Embryonic facial prominence (tissue), 1 donor: Measurements from ENCODE around the gene TOR4A.
"Not testable (repeated sequence)": the region's sequence is repeated elsewhere in the genome, so short reads cannot be mapped to it uniquely, and the experiment has no call there.

Source experiments
- DNase-seq: peaks from one replicate; pipeline ENCODE4 v3.0.0-alpha.2; 2016; ENCODE audit errors: extremely low spot score

TOR4A gene

DNA sequence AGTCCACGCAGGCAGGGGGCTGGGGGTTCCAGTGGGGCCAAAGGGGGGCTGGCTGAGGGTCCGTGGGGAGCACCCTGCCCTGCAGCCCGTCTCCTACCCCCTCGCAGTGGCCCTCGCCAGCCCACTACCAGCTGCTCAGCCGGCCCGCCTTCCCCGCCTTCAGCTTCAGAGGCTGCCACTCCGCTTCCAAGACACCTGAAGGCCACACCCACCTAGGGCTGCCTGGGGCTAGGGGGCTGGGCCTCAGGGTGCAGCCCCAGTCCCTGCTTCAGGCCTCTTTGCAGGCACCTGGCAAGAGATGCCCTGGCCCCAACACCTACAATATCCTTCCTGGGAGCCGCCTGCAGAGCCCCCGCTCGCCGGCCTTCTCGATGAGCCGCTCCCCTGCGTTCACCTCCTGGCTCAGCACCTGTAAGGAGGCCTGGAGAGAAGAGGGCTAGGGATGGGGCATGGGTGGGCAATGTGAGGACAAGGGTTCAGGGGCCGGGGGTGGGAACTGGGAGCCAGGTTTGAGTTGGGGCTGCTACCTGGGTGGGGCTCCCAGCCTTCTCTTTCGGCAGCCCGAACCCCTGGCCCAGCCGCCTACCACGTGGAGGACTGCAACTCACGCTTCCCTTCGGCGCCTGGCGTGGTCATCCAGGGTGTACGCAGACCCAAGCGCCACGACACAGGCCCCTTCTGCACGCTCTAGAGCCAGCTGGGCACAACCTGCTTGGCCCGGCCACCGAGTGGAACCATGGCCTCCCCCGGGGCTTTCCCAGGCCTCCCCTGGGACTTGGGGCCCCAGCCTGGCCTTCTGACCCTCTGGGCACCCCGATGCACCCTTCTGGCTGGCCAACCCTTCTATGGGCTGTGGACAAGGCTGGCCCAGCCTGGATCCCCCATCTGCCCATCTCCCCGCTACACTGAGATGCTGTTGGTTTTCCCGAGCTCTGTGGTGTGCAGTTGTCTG is 24.7 kb upstream of the TOR4A start:
- no peak for DNase-seq

DNA sequence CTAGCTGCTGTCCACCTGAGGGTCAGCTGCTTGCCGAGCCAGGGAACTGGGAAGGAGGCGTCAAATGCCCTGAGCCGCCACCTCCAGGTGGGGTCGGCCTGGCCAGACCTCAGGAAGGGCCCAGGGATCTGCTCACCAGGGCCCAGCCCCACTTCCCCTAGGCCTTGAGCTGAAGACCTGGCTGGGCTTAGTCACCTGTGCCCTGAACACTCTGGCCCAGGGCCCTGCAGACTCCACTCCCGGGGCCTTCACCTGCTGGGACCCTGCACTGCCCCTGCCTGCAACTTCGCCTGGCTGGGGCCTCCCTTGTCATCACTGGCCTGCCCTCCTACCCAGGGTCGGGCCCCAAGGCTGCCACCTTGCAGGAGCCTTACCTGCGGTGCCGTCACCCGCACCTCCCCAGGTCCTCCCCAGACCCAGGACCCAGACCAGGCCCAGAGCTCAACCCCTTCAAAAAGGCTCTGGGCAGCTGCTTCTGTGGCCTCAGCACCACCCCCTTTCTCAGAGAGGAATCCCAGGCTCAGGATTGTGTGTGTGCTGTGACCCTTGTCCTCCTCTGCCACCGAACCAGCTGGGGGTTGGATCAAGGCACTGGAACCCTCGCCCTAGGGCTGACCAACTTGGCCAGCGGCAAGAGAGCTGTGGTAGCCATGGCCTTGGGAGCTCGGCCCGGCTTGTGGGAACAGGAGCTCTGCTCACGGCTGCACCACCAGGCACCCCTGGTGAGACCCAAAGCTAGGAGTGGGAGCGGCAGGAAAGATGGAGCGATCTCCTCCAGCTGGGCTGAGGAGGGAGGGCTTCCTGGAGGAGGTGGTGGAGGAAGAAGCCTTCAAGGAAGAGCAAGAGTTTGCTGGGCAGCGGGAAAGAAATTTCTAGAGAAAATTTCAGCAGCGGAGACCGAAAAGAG is 23.6 kb upstream of the TOR4A start:
- no peak for DNase-seq

DNA sequence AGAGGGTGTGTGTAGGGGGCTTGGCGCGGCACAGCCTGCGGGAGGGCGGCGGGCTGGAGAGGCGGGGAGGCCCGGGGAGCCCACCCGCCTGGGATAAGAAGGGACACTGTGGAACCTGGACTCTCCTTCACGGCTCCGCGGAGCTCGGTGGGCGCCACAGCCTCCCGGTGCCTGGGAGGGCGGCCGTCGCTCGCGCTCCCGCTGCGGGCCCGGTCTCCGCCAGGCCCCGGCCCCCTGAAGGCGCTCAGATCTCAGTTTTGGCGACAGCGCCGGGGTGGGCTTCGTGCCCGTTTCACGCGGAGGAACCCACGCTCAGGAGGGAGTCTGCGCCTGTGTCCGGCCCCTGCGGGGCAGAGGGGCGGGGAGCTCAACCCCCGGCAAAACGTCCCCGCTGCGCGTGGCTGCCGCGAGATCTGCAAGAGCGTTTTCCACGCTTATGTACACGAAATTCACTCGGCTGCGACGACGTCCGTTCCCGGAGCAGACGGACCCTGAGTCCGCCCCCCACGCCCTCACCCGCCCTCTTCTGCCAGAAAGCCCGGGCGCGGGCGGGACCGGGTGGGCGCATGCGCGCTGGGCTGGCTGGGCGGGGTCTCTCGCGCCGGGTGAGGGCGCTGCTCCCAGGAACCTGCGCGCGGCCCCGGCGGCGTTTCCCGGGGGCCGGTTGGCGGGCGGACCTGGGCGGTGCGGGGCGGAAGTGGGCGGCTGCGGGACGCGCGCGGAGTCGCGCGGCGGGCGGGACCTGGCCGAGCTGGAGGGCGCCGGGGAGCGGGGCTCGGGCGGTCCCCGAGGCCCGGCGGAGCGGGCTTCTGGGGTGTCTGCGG is 22.7 kb upstream of the TOR4A start, which contains the start of gene NELFB:
Gene NELFB (plus strand): TSS at position 704 of the 824 bp plus-strand sequence.
- DNase-seq, result peak; percentile 64

- no peak for DNase-seq
Observed at GRCh38 chr9:137255448-137256114, 21.9 kb upstream of the TOR4A start.

GRCh38 chr9:137256362-137256761 is 21.2 kb upstream of the TOR4A start:
- no peak for DNase-seq

DNA sequence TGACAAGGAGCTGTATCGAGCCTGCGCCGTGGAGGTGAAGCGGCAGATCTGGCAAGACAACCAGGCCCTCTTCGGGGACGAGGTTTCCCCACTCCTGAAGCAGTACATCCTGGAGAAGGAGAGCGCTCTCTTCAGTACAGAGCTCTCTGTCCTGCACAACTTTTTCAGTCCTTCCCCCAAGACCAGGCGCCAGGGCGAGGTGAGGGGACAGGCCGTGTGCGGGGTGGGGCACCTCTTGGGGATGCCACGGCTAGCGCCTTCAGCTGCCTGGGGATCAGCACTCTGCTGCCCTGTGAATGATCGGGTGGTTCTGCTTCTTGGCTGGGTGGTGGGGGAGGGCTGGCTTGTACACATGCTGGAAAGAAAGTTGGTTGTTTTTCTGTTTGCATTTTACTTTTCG is 20.7 kb upstream of the TOR4A start:
- no peak for DNase-seq

- not testable (repeated sequence) for DNase-seq
Observed at GRCh38 chr9:137262173-137262908, 15.2 kb upstream of the TOR4A start.

DNA sequence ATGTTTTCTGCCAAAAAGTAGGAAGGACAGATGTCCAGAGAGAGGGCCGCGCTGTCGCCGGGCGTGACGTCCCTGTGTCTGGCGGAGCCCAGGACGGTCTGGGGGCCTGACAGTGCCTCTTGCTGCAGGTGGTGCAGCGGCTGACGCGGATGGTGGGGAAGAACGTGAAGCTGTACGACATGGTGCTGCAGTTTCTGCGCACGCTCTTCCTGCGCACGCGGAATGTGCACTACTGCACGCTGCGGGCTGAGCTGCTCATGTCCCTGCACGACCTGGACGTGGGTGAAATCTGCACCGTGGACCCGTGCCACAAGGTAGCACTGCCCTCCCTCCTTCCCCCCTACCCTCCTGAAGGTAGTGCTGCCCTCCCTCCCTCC is 14.6 kb upstream of the TOR4A start:
- no peak for DNase-seq

- DNase-seq, result no peak
Observed at GRCh38 chr9:137263506-137263905, 14.0 kb upstream of the TOR4A start.

DNA sequence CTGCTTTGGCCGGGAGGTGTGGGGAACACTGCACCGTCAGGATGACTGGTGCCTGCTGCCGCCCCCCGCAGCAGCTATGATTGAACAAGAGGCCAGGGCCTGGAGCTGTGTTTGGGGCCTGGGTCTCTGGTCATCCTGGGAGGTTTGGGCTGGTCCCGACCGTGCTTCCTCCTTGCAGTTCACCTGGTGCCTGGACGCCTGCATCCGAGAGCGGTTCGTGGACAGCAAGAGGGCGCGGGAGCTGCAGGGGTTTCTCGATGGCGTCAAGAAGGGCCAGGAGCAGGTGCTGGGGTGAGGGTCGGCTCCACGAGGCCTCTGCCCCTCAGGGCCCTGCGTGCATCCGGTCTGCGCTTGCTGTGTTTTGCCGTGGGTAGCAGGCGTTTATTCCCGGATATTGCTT is 13.5 kb upstream of the TOR4A start:
- no peak for DNase-seq

DNA sequence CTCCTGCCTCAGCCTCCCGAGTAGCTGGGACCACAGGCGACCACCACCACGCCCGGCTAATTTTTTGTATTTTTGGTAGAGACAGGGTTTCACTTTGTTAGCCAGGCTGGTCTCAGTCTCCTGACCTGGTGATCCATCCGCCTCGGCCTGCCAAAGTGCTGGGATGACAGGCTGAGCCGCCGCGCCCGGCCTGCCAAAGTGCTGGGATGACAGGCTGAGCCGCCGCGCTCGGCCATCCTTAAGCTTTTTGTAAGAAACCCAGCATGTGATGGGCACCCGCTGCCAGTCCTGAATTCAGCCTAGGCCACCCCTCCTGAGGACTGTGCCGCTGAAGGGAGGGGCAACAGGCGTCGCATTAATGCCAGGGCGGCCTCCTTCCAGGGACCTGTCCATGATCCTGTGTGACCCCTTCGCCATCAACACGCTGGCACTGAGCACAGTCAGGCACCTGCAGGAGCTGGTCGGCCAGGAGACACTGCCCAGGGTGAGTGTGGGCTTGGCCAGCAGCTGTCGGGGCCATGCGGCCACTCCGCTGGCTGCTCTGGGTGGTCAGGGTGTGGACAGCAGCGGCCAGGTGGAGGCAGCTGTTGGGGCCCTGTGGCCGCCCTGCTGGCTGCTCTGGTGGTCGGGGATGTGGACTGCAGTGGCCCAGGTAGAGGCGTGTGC is 11.9 kb upstream of the TOR4A start:
- DNase-seq, result no peak

DNA sequence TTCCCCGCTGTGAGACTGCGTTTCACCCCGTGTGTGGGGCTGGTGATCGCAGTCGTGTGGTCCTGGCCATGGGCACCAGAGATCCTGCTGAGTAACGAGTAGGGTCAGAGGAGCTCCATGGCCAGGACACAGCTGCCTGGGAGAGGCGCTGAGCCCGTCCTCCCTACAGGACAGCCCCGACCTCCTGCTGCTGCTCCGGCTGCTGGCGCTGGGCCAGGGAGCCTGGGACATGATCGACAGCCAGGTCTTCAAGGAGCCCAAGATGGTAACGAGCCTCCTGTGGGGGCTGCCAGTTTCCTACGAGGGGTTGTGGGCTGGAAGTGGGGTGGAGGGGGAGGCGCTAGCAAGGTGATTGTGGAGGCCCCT is 11.4 kb upstream of the TOR4A start:
- DNase-seq, result no peak

DNA sequence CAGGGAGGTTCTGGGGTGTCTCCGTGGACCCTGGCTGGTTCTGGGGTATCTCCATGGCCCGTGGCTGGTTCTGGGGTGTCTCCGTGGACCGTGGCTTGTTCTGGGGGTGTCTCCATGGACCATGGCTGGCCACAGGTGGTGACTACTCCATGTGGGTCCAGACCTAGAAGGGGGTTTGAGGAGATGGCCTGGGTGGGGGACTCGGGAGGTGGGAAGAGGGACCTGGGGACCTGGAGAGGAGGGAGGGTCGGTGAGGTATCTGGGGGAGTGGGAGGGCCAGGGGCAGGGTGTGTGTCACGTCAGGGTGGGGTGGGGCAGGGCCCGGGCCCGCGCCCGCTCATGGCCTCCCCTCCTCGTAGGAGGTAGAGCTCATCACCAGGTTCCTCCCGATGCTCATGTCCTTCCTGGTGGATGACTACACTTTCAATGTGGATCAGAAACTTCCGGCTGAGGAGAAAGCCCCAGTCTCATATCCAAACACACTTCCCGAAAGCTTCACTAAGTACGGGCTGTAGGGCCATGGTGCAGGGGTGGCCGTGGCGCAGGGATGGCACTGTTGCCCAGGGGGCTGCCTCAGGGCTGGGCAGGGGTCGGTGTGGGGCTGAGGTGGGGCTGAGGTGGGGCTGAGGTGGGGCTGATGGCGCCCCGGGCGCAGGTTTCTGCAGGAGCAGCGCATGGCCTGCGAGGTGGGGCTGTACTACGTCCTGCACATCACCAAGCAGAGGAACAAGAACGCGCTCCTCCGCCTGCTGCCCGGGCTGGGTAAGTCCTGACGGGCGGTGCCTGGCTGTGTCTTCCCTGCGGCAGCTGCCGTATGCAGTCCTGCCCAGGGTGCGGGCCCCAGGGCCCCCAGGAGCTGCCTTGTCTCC is 10.7 kb upstream of the TOR4A start:
- no peak for DNase-seq

DNA sequence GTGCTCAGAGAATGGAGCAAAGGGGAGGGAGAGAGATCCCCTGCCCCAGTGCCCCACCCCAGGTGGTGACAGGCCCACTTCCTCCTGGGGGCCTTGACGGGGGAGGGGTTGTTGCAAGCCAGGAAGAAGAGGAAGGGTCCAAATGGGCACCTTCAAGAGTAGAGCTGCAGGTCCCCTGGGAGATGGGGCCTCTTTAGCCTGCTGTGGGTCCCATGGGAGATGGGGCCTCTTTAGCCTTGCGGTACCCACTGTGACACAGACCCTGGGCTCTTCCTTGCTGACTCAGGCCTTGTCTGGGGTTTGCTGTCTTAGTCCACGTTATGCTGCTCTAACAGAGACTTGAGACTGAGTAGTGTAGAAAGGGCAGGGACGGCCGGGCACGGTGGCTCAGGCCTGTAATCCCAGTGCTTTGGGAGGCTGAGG is 9.6 kb upstream of the TOR4A start:
- no peak for DNase-seq

GRCh38 chr9:137268538-137269201 is 8.9 kb upstream of the TOR4A start:
- no peak for DNase-seq

DNA sequence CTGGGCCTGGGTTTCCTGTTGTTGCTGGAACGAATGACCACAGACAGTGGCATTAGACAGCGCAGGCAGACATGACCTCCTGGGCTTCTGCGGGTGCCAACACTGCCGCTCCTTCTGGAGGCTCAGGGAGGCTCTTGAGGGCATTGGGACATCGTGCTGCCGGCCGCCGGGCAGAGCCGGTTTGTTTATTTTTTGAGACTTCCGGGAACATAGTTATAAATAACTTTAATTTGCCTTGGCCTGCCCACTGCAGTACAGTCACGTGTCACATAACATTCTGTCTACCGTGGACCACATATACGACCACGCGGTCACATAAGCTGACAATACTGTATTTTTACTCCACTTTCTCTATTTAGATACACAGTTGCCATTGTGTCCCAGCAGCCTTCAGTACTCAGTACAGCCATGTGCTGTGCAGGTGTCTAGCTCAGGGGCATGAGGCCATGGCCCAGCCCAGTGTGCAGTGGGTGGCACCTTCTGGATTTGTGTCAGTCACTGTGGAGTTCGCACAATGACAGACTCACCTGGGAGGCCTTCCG is 8.2 kb upstream of the TOR4A start:
- DNase-seq, result no peak

- no peak for DNase-seq
Observed at GRCh38 chr9:137270929-137271695, 6.4 kb upstream of the TOR4A start.
